Subcutaneous abdominal adipose tissue (tissue), 5 donors: Measurements from ENCODE around the gene SUOX.
A peak's percentile ranks its signal among the peaks of the same experiment; 100 is the strongest.

Source experiments
- H3K27ac ChIP-seq: one replicate; pipeline ENCODE4 v1.7.0; 2013; ENCODE audit warnings: low read depth, mild to moderate bottlenecking, inconsistent platforms, low read length, moderate library complexity
- H3K27me3 ChIP-seq, 5 donors: one replicate each; pipeline ENCODE4 v1.7.0; 2013; ENCODE audit warnings: low read length in 5 of 5, inconsistent platforms in 1 of 5; ENCODE audit not compliant: control insufficient read depth in 5 of 5, insufficient read depth in 4 of 5
- H3K36me3 ChIP-seq, 5 donors: one replicate each; pipeline ENCODE4 v1.7.0; 2013; ENCODE audit warnings: low read length in 5 of 5; ENCODE audit not compliant: control insufficient read depth in 5 of 5, insufficient read depth in 5 of 5
- H3K4me1 ChIP-seq, 5 donors: one replicate each; pipeline ENCODE4 v1.7.0; 2013; ENCODE audit warnings: low read length in 5 of 5, mild to moderate bottlenecking in 3 of 5, moderate library complexity in 1 of 5; ENCODE audit not compliant: control insufficient read depth in 5 of 5, insufficient read depth in 5 of 5
- H3K4me3 ChIP-seq, 5 donors: one replicate each; pipeline ENCODE4 v1.7.0; 2013; ENCODE audit warnings: low read length in 5 of 5, low read depth in 1 of 5
- H3K9ac ChIP-seq, 5 donors: one replicate each; pipeline ENCODE4 v1.7.0; 2013; ENCODE audit warnings: low read length in 5 of 5, mild to moderate bottlenecking in 4 of 5, moderate library complexity in 3 of 5
- H3K9me3 ChIP-seq, 5 donors: one replicate each; pipeline ENCODE4 v1.7.0; 2013; ENCODE audit warnings: low read length in 5 of 5; ENCODE audit not compliant: control insufficient read depth in 5 of 5
- donor health status: healthy.
- donor health status: healthy.
- donor health status: healthy.
- donor health status: healthy.
- donor health status: healthy.

SUOX gene

GRCh38 chr12:55996715-55997534, at the start of gene SUOX:
Gene SUOX, plus strand, starts transcription at chr12:55997276. Its CDS starts 4,946 bp downstream, at chr12:56002222.
- H3K36me3 ChIP-seq = peaks cover 10 to 39% (median 27%) of the 10 kb centered on the region in 5 donors
- peak within 1 kb of the TSS; percentile 74 to 92 (median 79) for H3K9ac ChIP-seq
- peak within 1 kb of the TSS; percentile 60 to 100 (median 94) for H3K4me3 ChIP-seq
- no peaks in the 10 kb centered on the region for H3K9me3 ChIP-seq
- H3K27ac ChIP-seq = peak within 1 kb of the TSS; percentile 73
- H3K4me1 ChIP-seq = peaks cover 7 to 27% (median 21%) of the 10 kb centered on the region in 5 donors
- no peaks in the 10 kb centered on the region for H3K27me3 ChIP-seq

DNA sequence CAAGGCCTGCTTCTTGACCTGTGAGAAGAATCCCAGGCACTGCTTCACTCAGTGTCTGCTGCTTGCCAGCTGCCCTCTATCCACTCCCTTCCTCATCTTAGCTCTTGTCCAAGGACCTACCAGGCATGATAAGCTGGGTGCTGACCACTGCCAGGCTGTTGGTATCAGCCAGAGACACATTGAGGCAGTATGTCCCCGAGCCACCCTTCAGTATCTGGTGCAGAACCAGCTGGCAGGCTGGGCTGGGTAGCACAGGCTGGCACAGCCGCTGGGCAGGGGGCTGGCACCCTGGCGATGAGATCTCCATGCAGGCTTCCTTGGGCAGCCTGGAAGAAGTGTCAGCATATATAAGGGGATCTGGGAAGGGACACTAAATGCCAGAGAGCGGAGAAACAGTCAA, 41.7 kb upstream of the SUOX start:
- H3K27ac ChIP-seq = no peak overlapping the region
- no peak overlapping the region for H3K4me3 ChIP-seq
- H3K27me3 ChIP-seq = no peaks in the 10 kb centered on the region
- H3K36me3 ChIP-seq = peaks cover 0 to 33% (median 20%) of the 10 kb centered on the region in 5 donors
- no peak overlapping the region for H3K9ac ChIP-seq
- no peaks in the 10 kb centered on the region for H3K4me1 ChIP-seq
- H3K9me3 ChIP-seq = no peaks in the 10 kb centered on the region

GRCh38 chr12:55955800-55956508, 41.1 kb upstream of the SUOX start:
- H3K9me3 ChIP-seq = no peaks in the 10 kb centered on the region
- H3K27me3 ChIP-seq = no peaks in the 10 kb centered on the region
- no peak overlapping the region for H3K27ac ChIP-seq
- peaks cover 0 to 33% (median 20%) of the 10 kb centered on the region in 5 donors for H3K36me3 ChIP-seq
- H3K4me1 ChIP-seq = no peaks in the 10 kb centered on the region
- H3K9ac ChIP-seq = no peak overlapping the region
- no peak overlapping the region for H3K4me3 ChIP-seq

DNA sequence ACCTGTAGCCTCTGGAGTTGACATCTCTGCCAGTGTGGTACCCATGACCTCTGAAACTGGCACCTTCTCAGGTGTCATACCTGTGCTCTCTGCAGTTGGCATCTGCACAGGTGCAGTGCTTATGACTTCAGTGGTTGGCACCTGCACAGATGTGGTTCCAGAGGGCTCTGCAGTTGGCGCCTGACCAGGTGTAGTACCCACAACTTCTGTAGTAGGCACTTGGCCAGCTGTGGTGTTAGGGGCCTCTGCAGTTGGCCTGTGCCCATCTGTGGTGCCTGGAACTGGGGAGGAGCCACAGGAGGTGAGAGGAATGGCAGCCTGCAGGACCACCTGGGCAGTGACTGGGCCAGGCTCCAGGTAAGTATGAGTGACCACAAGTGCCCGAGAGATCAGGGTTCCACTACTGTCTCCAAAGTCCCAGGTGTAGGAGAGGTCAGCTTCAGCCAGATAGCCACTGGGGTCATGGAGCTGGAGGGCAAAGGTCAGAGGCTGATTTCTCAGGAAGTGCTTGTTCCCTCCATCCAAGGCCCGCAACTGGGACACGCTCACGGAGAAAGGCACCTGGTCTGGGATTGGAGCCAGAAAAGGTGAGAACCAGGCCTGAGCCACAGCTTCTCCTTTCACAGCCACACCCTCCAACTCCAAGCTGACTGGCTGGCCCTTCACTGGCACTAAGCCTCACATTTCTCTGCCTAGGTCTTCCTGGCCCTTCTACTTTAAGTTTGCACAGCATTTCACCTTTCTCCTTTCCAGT, 39.8 kb upstream of the SUOX start:
- no peaks in the 10 kb centered on the region for H3K9me3 ChIP-seq
- H3K27me3 ChIP-seq = no peaks in the 10 kb centered on the region
- H3K4me1 ChIP-seq = no peaks in the 10 kb centered on the region
- no peak overlapping the region for H3K4me3 ChIP-seq
- H3K36me3 ChIP-seq = peaks cover 0 to 20% (median 14%) of the 10 kb centered on the region in 5 donors
- no peak overlapping the region for H3K9ac ChIP-seq
- H3K27ac ChIP-seq = no peak overlapping the region

- Histone ChIP-seq H3K27ac (no peak overlapping the region), H3K4me1 (peaks cover 0 to 21% (median 17%) of the 10 kb centered on the region in 5 donors), H3K36me3 (peaks cover 0 to under 1% (median 0%) of the 10 kb centered on the region in 5 donors), H3K4me3 (no peak overlapping the region), H3K27me3 (no peaks in the 10 kb centered on the region), H3K9ac (no peak overlapping the region), H3K9me3 (no peaks in the 10 kb centered on the region)
Measured at GRCh38 chr12:55963760-55964159, 33.3 kb upstream of the SUOX start.

- Histone ChIP-seq H3K4me3 (no peak overlapping the region), H3K36me3 (peaks cover 0 to 4% (median 0%) of the 10 kb centered on the region in 5 donors), H3K4me1 (peaks cover 0 to 21% (median 17%) of the 10 kb centered on the region in 5 donors), H3K9me3 (no peaks in the 10 kb centered on the region), H3K27ac (no peak overlapping the region), H3K27me3 (no peaks in the 10 kb centered on the region), H3K9ac (no peak overlapping the region)
Measured at GRCh38 chr12:55965240-55965639, 31.8 kb upstream of the SUOX start.

DNA sequence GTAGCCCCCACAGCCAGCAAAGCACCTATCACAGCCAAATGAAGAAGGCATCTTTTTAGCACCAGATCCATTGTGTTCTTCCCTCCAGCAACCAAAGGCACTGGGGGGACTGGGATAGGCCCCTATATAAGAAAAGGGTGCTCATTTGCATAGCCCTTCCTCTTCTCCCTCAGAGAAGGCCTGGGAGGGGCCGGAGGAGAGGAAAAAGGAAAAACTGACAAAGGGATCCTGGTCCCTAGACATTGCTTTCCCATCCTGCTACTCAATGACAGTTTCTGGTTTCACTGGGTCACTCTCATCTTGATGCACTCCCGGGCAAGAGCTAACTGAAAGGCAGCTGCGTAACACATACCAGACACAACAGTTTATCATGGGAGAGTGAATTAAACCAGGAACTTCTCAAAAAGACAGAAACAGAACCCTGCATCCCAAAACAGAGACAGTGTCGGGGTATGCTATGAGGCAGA, 31.1 kb upstream of the SUOX start, which contains the start of gene PMEL:
Gene PMEL, minus strand, starts transcription at position 102 of the 467 bp plus-strand sequence. Its CDS starts 31 bp downstream, at position 71.
- Histone ChIP-seq H3K4me3 (peak within 1 kb of the TSS; percentile 86 to 92 (median 90)), H3K27me3 (no peaks in the 10 kb centered on the region), H3K9me3 (no peaks in the 10 kb centered on the region), H3K4me1 (peaks cover 0 to 21% (median 17%) of the 10 kb centered on the region in 5 donors), H3K36me3 (peaks cover 0 to 4% (median under 1%) of the 10 kb centered on the region in 5 donors), H3K27ac (peak within 1 kb of the TSS; percentile 61), H3K9ac (peak within 1 kb of the TSS; percentile 80 to 89 (median 86))

DNA sequence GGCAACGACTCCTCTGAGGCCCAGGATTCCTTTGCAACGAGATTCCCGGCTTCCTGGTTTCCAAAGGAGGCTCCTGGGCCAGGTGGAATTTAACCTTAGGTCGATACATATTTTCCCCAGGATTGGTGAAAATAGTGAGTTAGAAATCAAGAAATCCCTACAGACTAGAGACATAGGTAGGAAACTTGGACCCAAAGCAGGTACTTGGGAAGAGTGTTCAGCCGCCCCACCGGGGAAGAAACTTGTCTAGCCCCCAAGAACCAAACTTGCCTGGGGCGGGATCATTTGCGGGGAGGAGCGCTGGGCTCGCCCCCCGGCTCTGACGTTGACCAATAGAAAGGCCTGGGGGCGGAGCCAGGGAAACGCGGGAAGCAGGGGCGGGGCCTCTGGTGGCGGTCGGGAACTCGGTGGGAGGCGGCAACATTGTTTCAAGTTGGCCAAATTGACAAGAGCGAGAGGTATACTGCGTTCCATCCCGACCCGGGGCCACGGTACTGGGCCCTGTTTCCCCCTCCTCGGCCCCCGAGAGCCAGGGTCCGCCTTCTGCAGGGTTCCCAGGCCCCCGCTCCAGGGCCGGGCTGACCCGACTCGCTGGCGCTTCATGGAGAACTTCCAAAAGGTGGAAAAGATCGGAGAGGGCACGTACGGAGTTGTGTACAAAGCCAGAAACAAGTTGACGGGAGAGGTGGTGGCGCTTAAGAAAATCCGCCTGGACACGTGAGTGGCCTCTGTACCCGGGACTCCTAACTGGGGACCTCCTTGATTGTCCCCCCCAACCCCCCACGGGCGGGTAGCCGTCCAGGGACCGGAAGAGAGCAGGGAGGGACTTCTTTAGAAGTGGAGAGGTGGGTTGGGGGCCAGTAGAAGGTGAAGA, 30.4 kb upstream of the SUOX start, which contains the start of gene CDK2:
Gene CDK2, plus strand, starts transcription at position 423 of the 874 bp plus-strand sequence. Its CDS starts 179 bp downstream, at position 602.
- peak within 1 kb of the TSS; percentile 86 to 92 (median 90) for H3K4me3 ChIP-seq
- peak within 1 kb of the TSS; percentile 61 for H3K27ac ChIP-seq
- no peaks in the 10 kb centered on the region for H3K27me3 ChIP-seq
- H3K36me3 ChIP-seq = peaks cover 0 to 9% (median 4%) of the 10 kb centered on the region in 5 donors
- peaks cover 0 to 21% (median 17%) of the 10 kb centered on the region in 5 donors for H3K4me1 ChIP-seq
- peak within 1 kb of the TSS; percentile 80 to 89 (median 86) for H3K9ac ChIP-seq
- no peaks in the 10 kb centered on the region for H3K9me3 ChIP-seq

DNA sequence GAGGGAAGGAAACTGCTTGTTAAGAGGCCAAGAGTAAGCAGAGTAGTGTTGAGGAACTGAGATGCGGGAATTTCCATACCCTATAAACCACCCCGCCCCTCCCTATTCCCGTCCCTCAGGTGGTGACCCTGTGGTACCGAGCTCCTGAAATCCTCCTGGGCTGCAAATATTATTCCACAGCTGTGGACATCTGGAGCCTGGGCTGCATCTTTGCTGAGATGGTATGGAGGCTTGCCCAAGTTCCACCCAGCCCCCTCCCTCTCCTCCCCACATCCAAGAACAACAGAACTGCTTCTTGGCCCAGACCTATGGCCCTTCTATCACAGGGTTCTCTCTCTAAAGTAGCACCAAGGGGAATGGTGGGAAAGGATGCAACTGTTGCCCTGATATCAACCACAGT, 27.7 kb upstream of the SUOX start:
- peaks cover 10 to 33% (median 28%) of the 10 kb centered on the region in 5 donors for H3K4me1 ChIP-seq
- H3K4me3 ChIP-seq = no peak overlapping the region
- H3K27ac ChIP-seq = no peak overlapping the region
- H3K36me3 ChIP-seq = peaks cover 0 to 9% (median 4%) of the 10 kb centered on the region in 5 donors
- no peaks in the 10 kb centered on the region for H3K27me3 ChIP-seq
- H3K9me3 ChIP-seq = no peaks in the 10 kb centered on the region
- H3K9ac ChIP-seq = no peak overlapping the region
